Heart left ventricle (tissue), 16 donors: ENCODE data around the gene PLCXD1. TPM values are rescaled to one million over a fixed set of nuclear protein-coding genes. Genes with fewer than 3 reads are reported as not detected.

ENCODE experiments used
- ATAC-seq, 4 donors: fragments of 200-7000 bp; cut with Tn5 transposase; one replicate each; pipeline ENCODE4 v1.9.1; 2020 to 2022; ENCODE audit warnings: moderate library complexity in 4 of 4, mild to moderate bottlenecking in 3 of 4, moderate number of reproducible peaks in 1 of 4
- DNase-seq, 5 donors: peaks; one replicate each; pipeline ENCODE4 v3.0.0-alpha.2; 2020
- H3K27ac ChIP-seq, 12 donors: fragments of 200-600 bp; sonication (generic) in 4 of 12; one replicate each; pipeline versions ENCODE4 v1.5.0 to v1.8.0; 2016 to 2022; ENCODE audit warnings: mild to moderate bottlenecking in 2 of 12
- H3K27me3 ChIP-seq, 9 donors: fragments of 200-600 bp; sonication (generic) in 2 of 9; one replicate each; pipeline versions ENCODE4 v1.5.1 to v1.8.0; 2016 to 2022; ENCODE audit warnings: mild to moderate bottlenecking in 3 of 9
- H3K36me3 ChIP-seq, 9 donors: fragments of 200-600 bp; sonication (generic) in 2 of 9; one replicate each; pipeline versions ENCODE4 v1.5.0 to v1.8.0; 2018 to 2022; ENCODE audit warnings: mild to moderate bottlenecking in 2 of 9
- H3K4me1 ChIP-seq, 12 donors: fragments of 200-600 bp; sonication (generic) in 4 of 12; one replicate each; pipeline versions ENCODE4 v1.5.0 to v1.8.0; 2016 to 2022; ENCODE audit warnings: mild to moderate bottlenecking in 3 of 12
- H3K4me3 ChIP-seq, 12 donors: fragments of 200-600 bp; sonication (generic) in 4 of 12; one replicate each; pipeline versions ENCODE4 v1.5.0 to v1.8.0; 2017 to 2022; ENCODE audit warnings: mild to moderate bottlenecking in 9 of 12, moderate library complexity in 4 of 12
- H3K9me3 ChIP-seq, 12 donors: fragments of 200-600 bp; sonication (generic) in 4 of 12; one replicate each; pipeline versions ENCODE4 v1.5.0 to v1.8.0; 2016 to 2022; ENCODE audit warnings: mild to moderate bottlenecking in 1 of 12
- CTCF ChIP-seq, 12 donors: fragments of 200-600 bp; sonication (generic) in 4 of 12; IDR thresholded peaks; one replicate each; pipeline versions ENCODE4 v1.5.0 to v1.8.0; 2018 to 2022; ENCODE audit warnings: antibody characterized with exemption in 12 of 12, mild to moderate bottlenecking in 5 of 12
- POLR2A ChIP-seq, 2 donors: fragments of 450-650 bp; IDR thresholded peaks; one replicate each; pipeline ENCODE4 v1.6.1; 2017; ENCODE audit warnings: antibody characterized with exemption in 2 of 2, mild to moderate bottlenecking in 2 of 2, moderate library complexity in 2 of 2
- WGBS, 4 donors: extraction: QIAGEN DNeasy Blood & Tissue Kit in 2 of 4; methylation state at CpG; one replicate each; pipeline versions ENCODE4 v1.1.5 to v1.1.7; 2013 to 2018; 5-methylcytosine and 5-hydroxymethylcytosine counted together
- intact Hi-C, 10 donors: fragments of 100-400 bp; cut with DNase I; formaldehyde crosslinking; loops; one replicate each; pipeline versions ENCODE4 v1.11.1 to v1.14.2; 2022
- polyA plus RNA-seq, 2 donors: library from polyadenylated mRNA; stranded (reverse); fragments of 200-250 nt; gene quantifications; one replicate each; pipeline ENCODE4 v1.2.3, GENCODE V29; 2013
- total RNA-seq, 9 donors: library from RNA; depleted of rRNA in 2 of 9; stranded (reverse); fragments of >200 nt in 2 of 9; fragmentation: NEBNext Ultra II Directional in 3 of 9; extraction: Animal tissue kit (Norgen Biotek cat#: 25700) in 3 of 9; gene quantifications; one replicate each; pipeline versions ENCODE4 v1.1.0 to v1.2.4, GENCODE V29; 2016 to 2023
- donor health status: ischemic (EF 13 %, LVEDD 7.1; RV severe dilation, severe dysfunction).
- donor health status: healthy with polysubstance abuse.
- donor health status: DM: no; HTN: yes; CAD: no.
- donor health status: DM: no; HTN: no; CAD: no.
- donor health status: ischemic (EF 25% LVEDD 6.9; RV normal size, moderate dysfunction).
- donor health status: ischemic (EF 25% LVEDD 5.7; RV mildly dilated, moderate dysfunction).
- donor health status: healthy.
- donor health status: DM: yes; HTN: yes; CAD: no.
- donor health status: ischemic (EF 35%, LVEDD 5.7; RV mildly dilated, moderate dysfunction).
- donor health status: nonischemic (EF 11% LVEDD 7.7; RV severe dilation, severe dysfunction).
- donor health status: DM: yes; HTN: yes; CAD: no.
- donor health status: PGD.
- donor health status: ischemic (EF 29% LVEDD 5.4; RV normal size, mild dysfunction).
- donor health status: nonischemic (EF 23%, LVEDD 6.1; RV moderate dilation, normal function).

Gene PLCXD1
- total and polyA plus RNA-seq, 11 donors, result 0.81 to 27.0 (median 3.0) TPM

GRCh38 chrX:283115-283845 is 2.1 kb downstream of the PLCXD1 start:
- ATAC-seq, result peak; percentile 98 to 99 (median 99)
- H3K9me3 ChIP-seq, result no peaks in the 10 kb centered on the region
- H3K36me3 ChIP-seq, result peaks cover 0 to 14% (median 0%) of the 10 kb centered on the region in 9 donors
- peak; percentile 88 to 92 (median 91) for DNase-seq
- WGBS, 4 donors, result 2 to 6% (median 3%) methylated on average over 34 to 45 of the region's 45 CpGs
- intact Hi-C loops, result loop anchor here in 1 of 10 donors (1.0 kb wide), 1 partner anchor 35 kb away; the partner anchor contains the start of gene GTPBP6
- H3K4me3 ChIP-seq, result peak overlapping the region in 11 of 12 donors; percentile 33 to 88 (median 59)
- no peaks in the 10 kb centered on the region for H3K27me3 ChIP-seq
- peak overlapping the region in 5 of 12 donors; percentile 37 to 64 (median 49) for H3K27ac ChIP-seq
- peaks cover 0 to 13% (median 0%) of the 10 kb centered on the region in 12 donors for H3K4me1 ChIP-seq
- TF ChIP-seq CTCF (IDR thresholded peaks at IDR 0.05) (no peak), POLR2A (IDR thresholded peaks at IDR 0.05) (no peak)

GRCh38 chrX:285076-285677 is 4.0 kb downstream of the PLCXD1 start:
- WGBS, 4 donors, result 93 to 98% (median 96%) methylated on average over 13 of the region's 13 CpGs
- Histone ChIP-seq H3K4me1 (peaks cover 0 to 13% (median 0%) of the 10 kb centered on the region in 12 donors), H3K9me3 (no peaks in the 10 kb centered on the region), H3K27ac (no peak overlapping the region), H3K36me3 (peaks cover 0 to 29% (median 8%) of the 10 kb centered on the region in 9 donors), H3K4me3 (no peak overlapping the region), H3K27me3 (no peaks in the 10 kb centered on the region)
- ATAC-seq (no peak), DNase-seq (peak in 1 of 5 donors; percentile 4)
- no peak for TF ChIP-seq POLR2A (IDR thresholded peaks at IDR 0.05)
- TF ChIP-seq CTCF (IDR thresholded peaks at IDR 0.05), result no peak
- intact Hi-C loops, result no loop called here

- intact Hi-C loops, result no loop called here
- Histone ChIP-seq H3K9me3 (no peaks in the 10 kb centered on the region), H3K4me3 (no peak overlapping the region), H3K27me3 (no peaks in the 10 kb centered on the region), H3K36me3 (peaks cover 0 to 41% (median 12%) of the 10 kb centered on the region in 9 donors), H3K4me1 (peaks cover 0 to 4% (median 0%) of the 10 kb centered on the region in 12 donors), H3K27ac (no peak overlapping the region)
- WGBS, 4 donors, result 91 to 95% (median 93%) methylated on average over 7 of the region's 7 CpGs
- ATAC-seq (no peak), DNase-seq (peak in 2 of 5 donors; percentile 0 to 4)
- TF ChIP-seq POLR2A (IDR thresholded peaks at IDR 0.05) (no peak), CTCF (IDR thresholded peaks at IDR 0.05) (no peak)
These were observed 6.5 kb downstream of the PLCXD1 start for GRCh38 chrX:287670-288069.

- ATAC-seq (no peak), DNase-seq (peak in 4 of 5 donors; percentile 2 to 50 (median 10))
- WGBS, 4 donors, result 93 to 98% (median 95%) methylated on average over 9 to 25 of the region's 25 CpGs
- no peak for TF ChIP-seq POLR2A (IDR thresholded peaks at IDR 0.05)
- no peak for TF ChIP-seq CTCF (IDR thresholded peaks at IDR 0.05)
- intact Hi-C loops, result no loop called here
- peaks cover 0 to 4% (median 0%) of the 10 kb centered on the region in 12 donors for H3K4me1 ChIP-seq
- H3K4me3 ChIP-seq, result no peak overlapping the region
- H3K27ac ChIP-seq, result no peak overlapping the region
- peaks cover 0 to 48% (median 14%) of the 10 kb centered on the region in 9 donors for H3K36me3 ChIP-seq
- H3K9me3 ChIP-seq, result no peaks in the 10 kb centered on the region
- no peaks in the 10 kb centered on the region for H3K27me3 ChIP-seq
These were observed 7.4 kb downstream of the PLCXD1 start for GRCh38 chrX:288561-288991.
